ENCODE data around the gene ADAMTSL5. TPM values are rescaled to one million over a fixed set of nuclear protein-coding genes. Genes with fewer than 3 reads are reported as not detected.

ADAMTSL5 gene
- 0.94 and 2.6 TPM in 2 replicates for total RNA-seq (2014; rRNA removed; shearing (Covaris generic); ENCODE audit: low replicate concordance)

- Histone ChIP-seq H3K4me3 (ENCODE audit: low read length) (peak within 1 kb of the TSS; percentile 61; the same call in 1 of the 2 replicates), H4K20me1 (ENCODE audit: insufficient read depth, low read depth, low read length) (no peaks in the 10 kb centered on the region), H3K27ac (ENCODE audit: low read length) (no peak within 1 kb of the TSS), H2AFZ (ENCODE audit: low read length) (no peak within 1 kb of the TSS), H3K9ac (ENCODE audit: low read length) (peak within 1 kb of the TSS; percentile 60), H3K4me1 (ENCODE audit: low read length) (0 out of 2 replicates have a peak, but pooled peaks cover 2% of the 10 kb centered on the region), H3K9me2 (replicated peaks; ENCODE audit: insufficient read depth, low read length) (no peaks in the 10 kb centered on the region), H3K4me2 (ENCODE audit: low read depth, low read length, poor library complexity, severe bottlenecking) (peak within 1 kb of the TSS; percentile 65), H3K27me3 (ENCODE audit: low read length) (no peaks in the 10 kb centered on the region), H3K9me3 (ENCODE audit: low read length) (no peaks in the 10 kb centered on the region), H3K36me3 (ENCODE audit: insufficient read depth, low read length) (no peaks in the 10 kb centered on the region), H3K79me2 (ENCODE audit: low read length) (no peaks in the 10 kb centered on the region)
- DNase-seq: peak; percentile 83
These were observed at the start of gene ADAMTSL5 for GRCh38 chr19:1512671-1513498. Gene ADAMTSL5, minus strand, starts transcription at chr19:1513019. Its CDS starts 2,076 bp downstream, at chr19:1510943.

GRCh38 chr19:1561236-1561842 lies 48.5 kb upstream of the ADAMTSL5 start:
- Histone ChIP-seq H3K4me1 (ENCODE audit: low read length) (no peaks in the 10 kb centered on the region), H3K27ac (ENCODE audit: low read length) (no peak overlapping the region), H3K27me3 (ENCODE audit: low read length) (no peaks in the 10 kb centered on the region), H3K9ac (ENCODE audit: low read length) (no peak overlapping the region), H3K9me2 (replicated peaks; ENCODE audit: insufficient read depth, low read length) (no peaks in the 10 kb centered on the region), H3K9me3 (ENCODE audit: low read length) (no peaks in the 10 kb centered on the region), H3K36me3 (ENCODE audit: insufficient read depth, low read length) (no peaks in the 10 kb centered on the region), H3K4me3 (ENCODE audit: low read length) (no peak overlapping the region), H3K79me2 (ENCODE audit: low read length) (peaks cover 10% of the 10 kb centered on the region; the same call in 1 of the 2 replicates), H2AFZ (ENCODE audit: low read length) (no peak overlapping the region), H4K20me1 (ENCODE audit: insufficient read depth, low read depth, low read length) (0 out of 2 replicates have a peak, but pooled peaks cover 4% of the 10 kb centered on the region), H3K4me2 (ENCODE audit: low read depth, low read length, poor library complexity, severe bottlenecking) (no peak overlapping the region)
- no peak for DNase-seq

- H3K36me3 ChIP-seq (ENCODE audit: insufficient read depth, low read length): no peaks in the 10 kb centered on the region
- H3K9me3 ChIP-seq (ENCODE audit: low read length): no peaks in the 10 kb centered on the region
- H3K9ac ChIP-seq (ENCODE audit: low read length): no peak overlapping the region
- DNase-seq: no peak
- H3K4me2 ChIP-seq (ENCODE audit: low read depth, low read length, poor library complexity, severe bottlenecking): no peak overlapping the region
- 0 out of 2 replicates have a peak, but pooled peaks cover 2% of the 10 kb centered on the region for H3K79me2 ChIP-seq (ENCODE audit: low read length)
- no peak overlapping the region for H3K27ac ChIP-seq (ENCODE audit: low read length)
- no peak overlapping the region for H2AFZ ChIP-seq (ENCODE audit: low read length)
- no peak overlapping the region for H3K4me3 ChIP-seq (ENCODE audit: low read length)
- no peaks in the 10 kb centered on the region for H3K4me1 ChIP-seq (ENCODE audit: low read length)
- H3K27me3 ChIP-seq (ENCODE audit: low read length): no peaks in the 10 kb centered on the region
- 0 out of 2 replicates have a peak, but pooled peaks cover 4% of the 10 kb centered on the region for H4K20me1 ChIP-seq (ENCODE audit: insufficient read depth, low read depth, low read length)
- H3K9me2 ChIP-seq (replicated peaks; ENCODE audit: insufficient read depth, low read length): no peaks in the 10 kb centered on the region
These were observed 47.6 kb upstream of the ADAMTSL5 start for GRCh38 chr19:1560286-1560882.

GRCh38 chr19:1558552-1558951 lies 45.7 kb upstream of the ADAMTSL5 start:
- Histone ChIP-seq H3K36me3 (ENCODE audit: insufficient read depth, low read length) (no peaks in the 10 kb centered on the region), H3K27ac (ENCODE audit: low read length) (no peak overlapping the region), H3K9me3 (ENCODE audit: low read length) (no peaks in the 10 kb centered on the region), H4K20me1 (ENCODE audit: insufficient read depth, low read depth, low read length) (0 out of 2 replicates have a peak, but pooled peaks cover 4% of the 10 kb centered on the region), H3K79me2 (ENCODE audit: low read length) (0 out of 2 replicates have a peak, but pooled peaks cover 2% of the 10 kb centered on the region), H2AFZ (ENCODE audit: low read length) (no peak overlapping the region), H3K4me3 (ENCODE audit: low read length) (no peak overlapping the region), H3K4me2 (ENCODE audit: low read depth, low read length, poor library complexity, severe bottlenecking) (no peak overlapping the region), H3K4me1 (ENCODE audit: low read length) (no peaks in the 10 kb centered on the region), H3K9ac (ENCODE audit: low read length) (no peak overlapping the region), H3K27me3 (ENCODE audit: low read length) (no peaks in the 10 kb centered on the region), H3K9me2 (replicated peaks; ENCODE audit: insufficient read depth, low read length) (no peaks in the 10 kb centered on the region)
- DNase-seq: no peak

GRCh38 chr19:1556390-1557070 lies 43.7 kb upstream of the ADAMTSL5 start:
- Histone ChIP-seq H2AFZ (ENCODE audit: low read length) (no peak overlapping the region), H4K20me1 (ENCODE audit: insufficient read depth, low read depth, low read length) (no peaks in the 10 kb centered on the region)

GRCh38 chr19:1555487-1556389 lies 42.9 kb upstream of the ADAMTSL5 start:
- Histone ChIP-seq H3K9me2 (replicated peaks; ENCODE audit: insufficient read depth, low read length) (no peaks in the 10 kb centered on the region), H3K9ac (ENCODE audit: low read length) (no peak overlapping the region)

More at GRCh38 chr19:1556390-1557070, 43.7 kb upstream of the ADAMTSL5 start:
- H3K4me3 ChIP-seq (ENCODE audit: low read length): no peak overlapping the region
- no peak overlapping the region for H3K4me2 ChIP-seq (ENCODE audit: low read depth, low read length, poor library complexity, severe bottlenecking)
- DNase-seq: no peak
- no peaks in the 10 kb centered on the region for H3K9me3 ChIP-seq (ENCODE audit: low read length)
- no peaks in the 10 kb centered on the region for H3K36me3 ChIP-seq (ENCODE audit: insufficient read depth, low read length)
- no peaks in the 10 kb centered on the region for H3K27me3 ChIP-seq (ENCODE audit: low read length)
- no peaks in the 10 kb centered on the region for H3K4me1 ChIP-seq (ENCODE audit: low read length)
- no peak overlapping the region for H3K9ac ChIP-seq (ENCODE audit: low read length)
- H3K79me2 ChIP-seq (ENCODE audit: low read length): 0 out of 2 replicates have a peak, but pooled peaks cover 2% of the 10 kb centered on the region
- H3K9me2 ChIP-seq (replicated peaks; ENCODE audit: insufficient read depth, low read length): no peaks in the 10 kb centered on the region
- no peak overlapping the region for H3K27ac ChIP-seq (ENCODE audit: low read length)

GRCh38 chr19:1554968-1555367 lies 42.1 kb upstream of the ADAMTSL5 start:
- H4K20me1 ChIP-seq (ENCODE audit: insufficient read depth, low read depth, low read length): no peaks in the 10 kb centered on the region
- H3K4me1 ChIP-seq (ENCODE audit: low read length): no peaks in the 10 kb centered on the region
- no peak for DNase-seq
- H3K36me3 ChIP-seq (ENCODE audit: insufficient read depth, low read length): no peaks in the 10 kb centered on the region
- no peaks in the 10 kb centered on the region for H3K79me2 ChIP-seq (ENCODE audit: low read length)
- H3K9me2 ChIP-seq (replicated peaks; ENCODE audit: insufficient read depth, low read length): no peaks in the 10 kb centered on the region
- no peaks in the 10 kb centered on the region for H3K27me3 ChIP-seq (ENCODE audit: low read length)
- no peak overlapping the region for H3K27ac ChIP-seq (ENCODE audit: low read length)
- no peak overlapping the region for H3K9ac ChIP-seq (ENCODE audit: low read length)
- no peak overlapping the region for H3K4me2 ChIP-seq (ENCODE audit: low read depth, low read length, poor library complexity, severe bottlenecking)
- H3K4me3 ChIP-seq (ENCODE audit: low read length): no peak overlapping the region
- H2AFZ ChIP-seq (ENCODE audit: low read length): no peak overlapping the region
- H3K9me3 ChIP-seq (ENCODE audit: low read length): no peaks in the 10 kb centered on the region

More at GRCh38 chr19:1555487-1556389, 42.9 kb upstream of the ADAMTSL5 start:
- Histone ChIP-seq H3K4me2 (ENCODE audit: low read depth, low read length, poor library complexity, severe bottlenecking) (no peak overlapping the region), H3K79me2 (ENCODE audit: low read length) (no peaks in the 10 kb centered on the region), H3K27me3 (ENCODE audit: low read length) (no peaks in the 10 kb centered on the region), H3K36me3 (ENCODE audit: insufficient read depth, low read length) (no peaks in the 10 kb centered on the region), H4K20me1 (ENCODE audit: insufficient read depth, low read depth, low read length) (no peaks in the 10 kb centered on the region), H3K4me3 (ENCODE audit: low read length) (no peak overlapping the region), H3K27ac (ENCODE audit: low read length) (no peak overlapping the region), H3K9me3 (ENCODE audit: low read length) (no peaks in the 10 kb centered on the region), H2AFZ (ENCODE audit: low read length) (no peak overlapping the region), H3K4me1 (ENCODE audit: low read length) (no peaks in the 10 kb centered on the region)
- DNase-seq: no peak
